ENCODE results near the gene SLC12A2.

DNA sequence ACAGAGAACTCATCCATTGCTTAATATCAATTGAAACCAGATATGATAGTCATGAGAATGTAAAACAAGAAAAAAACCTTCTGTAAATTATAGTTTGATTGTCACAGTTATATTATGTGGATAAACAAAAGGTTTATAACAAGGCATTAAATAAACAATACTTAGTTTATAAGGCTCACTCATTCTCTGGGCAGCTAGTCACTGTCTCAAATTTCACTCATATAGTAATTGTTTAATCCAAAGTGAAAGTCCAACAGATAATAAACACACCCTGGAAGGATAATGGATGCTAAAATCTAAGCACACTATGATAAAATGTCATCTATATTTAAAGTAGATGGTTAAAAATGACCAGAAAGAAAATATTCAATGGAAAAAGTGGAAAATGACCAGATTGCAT lies 30.8 kb upstream of the SLC12A2 start:
- TF ChIP-seq POLR2A (IDR thresholded peaks at IDR 0.05; ENCODE audit: low read depth, low read length): no peak
- no peak for TF ChIP-seq POLR2AphosphoS5 (IDR thresholded peaks at IDR 0.05; ENCODE audit: low read depth, low read length)

Data from GM12891 (cell line).